ENCODE results near the gene FRMD1.

FRMD1 gene

DNA sequence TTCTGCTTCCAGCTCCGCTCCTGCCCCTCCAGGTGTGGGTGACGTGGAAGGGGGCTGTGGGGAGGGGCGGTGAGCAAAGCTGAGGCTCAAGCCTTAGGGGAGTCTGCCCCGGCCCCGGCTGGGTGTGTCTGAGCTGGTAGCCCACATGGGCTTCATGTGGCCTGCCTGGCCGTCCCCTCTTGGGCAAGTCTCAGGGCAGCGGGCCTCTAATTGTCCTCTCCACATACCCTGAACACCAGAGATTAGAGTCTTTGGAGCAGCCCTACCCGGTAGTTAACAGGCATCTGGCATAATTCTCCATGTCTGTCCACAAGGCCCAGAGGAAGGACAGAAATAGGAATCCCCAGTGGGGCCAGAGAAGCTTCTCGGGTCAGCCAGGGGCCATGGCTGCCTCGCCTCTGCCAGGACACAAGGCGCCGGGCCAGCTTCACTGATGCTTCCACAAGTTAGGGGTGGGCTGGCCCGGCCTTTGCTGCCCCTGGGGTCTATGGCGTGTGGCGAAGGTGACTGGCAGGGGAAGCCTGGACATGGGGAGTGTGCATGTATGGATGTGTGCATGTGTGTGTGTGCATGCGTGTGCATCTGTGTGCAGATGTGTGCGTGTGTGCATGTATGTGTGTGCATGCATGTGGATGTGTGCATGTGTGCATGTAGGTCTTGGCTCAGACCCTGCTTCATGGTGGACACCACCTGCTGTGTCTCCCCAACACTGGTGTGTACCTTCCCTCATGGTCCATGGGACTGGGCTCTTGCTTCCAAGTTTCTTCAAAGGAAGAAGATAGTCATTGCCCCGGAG, 24.0 kb downstream of the FRMD1 start:
- H3K4me3 ChIP-seq (ENCODE audit: low read length) = no peak overlapping the region
- no peak for TF ChIP-seq CTCF (IDR thresholded peaks at IDR 0.05; ENCODE audit: insufficient read depth, low read depth, low read length, missing control alignments)
- no peak for DNase-seq (ENCODE audit: low read depth)

- no peak overlapping the region for H3K4me3 ChIP-seq (ENCODE audit: low read length)
- DNase-seq (ENCODE audit: low read depth) = no peak
- TF ChIP-seq CTCF (IDR thresholded peaks at IDR 0.05; ENCODE audit: insufficient read depth, low read depth, low read length, missing control alignments) = no peak
Observed at GRCh38 chr6:168053957-168054471, 25.0 kb downstream of the FRMD1 start.

GRCh38 chr6:168053086-168053956, 25.7 kb downstream of the FRMD1 start:
- no peak for TF ChIP-seq CTCF (IDR thresholded peaks at IDR 0.05; ENCODE audit: insufficient read depth, low read depth, low read length, missing control alignments)
- no peak overlapping the region for H3K4me3 ChIP-seq (ENCODE audit: low read length)
- DNase-seq (ENCODE audit: low read depth) = no peak

- TF ChIP-seq CTCF (IDR thresholded peaks at IDR 0.05; ENCODE audit: insufficient read depth, low read depth, low read length, missing control alignments) = no peak
- H3K4me3 ChIP-seq (ENCODE audit: low read length) = no peak overlapping the region
- no peak for DNase-seq (ENCODE audit: low read depth)
Observed at GRCh38 chr6:168052291-168052891, 26.6 kb downstream of the FRMD1 start.

DNA sequence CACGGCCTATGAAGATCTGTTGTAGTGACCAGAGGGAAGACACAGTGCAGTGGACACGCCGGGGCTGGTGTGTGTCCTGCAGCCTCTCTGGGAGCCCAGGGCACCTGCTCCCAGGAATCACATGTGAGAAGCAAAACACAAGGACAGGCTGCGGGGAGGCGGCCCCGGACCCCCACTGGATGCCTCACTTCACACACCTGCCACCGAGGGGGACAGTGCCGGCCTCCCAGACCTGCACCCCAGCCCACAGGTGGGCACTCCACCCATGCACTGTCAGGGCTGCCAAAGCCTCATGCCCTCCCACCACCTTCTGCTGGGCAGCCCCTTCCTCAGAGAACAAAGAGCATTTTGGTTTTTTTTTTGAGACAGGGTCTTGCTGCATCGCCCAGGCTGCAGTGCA, 27.4 kb downstream of the FRMD1 start:
- TF ChIP-seq CTCF (IDR thresholded peaks at IDR 0.05; ENCODE audit: insufficient read depth, low read depth, low read length, missing control alignments) = no peak
- no peak for DNase-seq (ENCODE audit: low read depth)
- no peak overlapping the region for H3K4me3 ChIP-seq (ENCODE audit: low read length)

DNA sequence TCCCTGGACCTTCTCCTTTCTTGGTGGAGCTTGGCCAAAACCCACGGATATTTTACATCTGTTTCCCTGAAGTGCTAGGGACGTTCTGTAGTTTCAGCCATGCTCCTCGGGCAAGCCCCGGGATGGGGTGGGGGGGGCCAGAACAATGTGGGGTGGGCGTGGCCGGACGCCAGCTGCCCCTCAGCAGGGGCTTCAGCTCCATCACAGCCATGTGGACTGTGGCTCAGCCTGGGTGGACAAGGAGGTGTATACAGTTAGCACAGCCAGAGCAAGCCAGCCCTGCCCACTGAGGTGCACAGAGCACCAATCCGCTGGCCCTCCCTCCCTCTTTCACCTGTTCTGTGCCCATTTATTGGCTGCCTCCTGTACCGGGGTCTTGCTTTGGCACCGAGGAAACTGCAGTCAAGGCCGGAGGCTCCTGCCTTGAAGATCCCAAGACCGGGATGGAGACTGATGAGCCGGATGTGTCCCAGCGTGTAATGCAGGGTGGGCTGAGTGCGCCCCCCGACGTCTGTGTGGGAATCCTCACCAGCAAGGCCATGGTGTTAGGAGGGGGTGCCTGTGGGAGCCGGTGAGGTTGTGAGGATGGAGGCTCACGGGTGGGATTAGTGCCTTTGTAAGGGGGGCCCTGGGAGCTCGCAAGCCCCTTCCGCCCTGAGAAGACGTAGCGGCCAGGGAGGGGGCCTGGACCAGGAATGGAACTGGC, 28.0 kb downstream of the FRMD1 start:
- TF ChIP-seq CTCF (IDR thresholded peaks at IDR 0.05; ENCODE audit: insufficient read depth, low read depth, low read length, missing control alignments) = no peak
- no peak overlapping the region for H3K4me3 ChIP-seq (ENCODE audit: low read length)
- DNase-seq (ENCODE audit: low read depth) = no peak

All from epithelial cell of esophagus (primary cell).